GM13976 (cell line): ENCODE measurements around the gene CDC26.
"Not testable (repeated sequence)": the region's sequence is repeated elsewhere in the genome, so short reads cannot be mapped to it uniquely, and the experiment has no call there.

ENCODE experiments used
- DNase-seq: peaks from one replicate; pipeline ENCODE4 v3.0.0; 2012; ENCODE audit warnings: low spot score
- CTCF ChIP-seq: IDR thresholded peaks from 2 replicates; pipeline ENCODE4 v1.5.1; 2012; ENCODE audit warnings: borderline replicate concordance, mild to moderate bottlenecking; ENCODE audit not compliant: insufficient read depth; ENCODE audit errors: extremely low read depth, missing control alignments, control extremely low read depth
- in situ Hi-C: fragments of 300-500 bp; cut with MboI; formaldehyde crosslinking; loops from one replicate; pipeline ENCODE4 v1.12.0; 2022; ENCODE audit warnings: low sequenced_read_pairs, mixed read lengths, inconsistent platforms; ENCODE audit not compliant: unreplicated experiment

CDC26 gene

GRCh38 chr9:113258282-113258681 lies 17.1 kb downstream of the CDC26 start:
- in situ Hi-C loops, result no loop called here
- no peak for TF ChIP-seq CTCF
- no peak for DNase-seq

GRCh38 chr9:113257863-113258262 lies 17.5 kb downstream of the CDC26 start:
- no peak for DNase-seq
- in situ Hi-C loops, result no loop called here
- no peak for TF ChIP-seq CTCF

- TF ChIP-seq CTCF, result no peak
- in situ Hi-C loops, result no loop called here
- no peak for DNase-seq
These were observed 19.9 kb downstream of the CDC26 start for GRCh38 chr9:113255438-113255837.

- TF ChIP-seq CTCF, result no peak
- in situ Hi-C loops, result no loop called here
- no peak for DNase-seq
These were observed 20.4 kb downstream of the CDC26 start for GRCh38 chr9:113254991-113255390.

GRCh38 chr9:113250807-113251206 lies 24.6 kb downstream of the CDC26 start:
- no peak for TF ChIP-seq CTCF
- DNase-seq, result no peak
- in situ Hi-C loops, result no loop called here

- in situ Hi-C loops, DNase-seq: not testable (repeated sequence)
These were observed 25.7 kb downstream of the CDC26 start for GRCh38 chr9:113249661-113250060.

- no peak for TF ChIP-seq CTCF
- no peak for DNase-seq
- in situ Hi-C loops, result no loop called here
These were observed 27.7 kb downstream of the CDC26 start for GRCh38 chr9:113247640-113248039.
